KMS-11 (cell line): ENCODE data around the gene IRF2BP1.

ENCODE experiments used
- H2AFZ ChIP-seq: fragments of 200-600 bp; sonication (generic); 2 replicates; pipeline ENCODE4 v1.6.1; 2016; ENCODE audit warnings: antibody characterized with exemption, mixed run types, low read depth
- H3K27ac ChIP-seq: fragments of 200-600 bp; sonication (generic); 2 replicates; pipeline ENCODE4 v1.6.1; 2016; ENCODE audit warnings: mild to moderate bottlenecking, mixed run types
- H3K27me3 ChIP-seq: fragments of 200-600 bp; sonication (generic); 2 replicates; pipeline ENCODE4 v1.6.1; 2017; ENCODE audit warnings: mild to moderate bottlenecking, low read depth, mixed run types, moderate library complexity; ENCODE audit not compliant: insufficient read depth
- H3K36me3 ChIP-seq: fragments of 200-600 bp; sonication (generic); 2 replicates; pipeline ENCODE4 v1.6.1; 2017; ENCODE audit warnings: mild to moderate bottlenecking, mixed run types; ENCODE audit not compliant: insufficient read depth
- H3K4me1 ChIP-seq: fragments of 200-600 bp; sonication (generic); 2 replicates; pipeline ENCODE4 v1.6.1; 2016; ENCODE audit warnings: mild to moderate bottlenecking, low read depth, mixed run types; ENCODE audit not compliant: poor library complexity, severe bottlenecking
- H3K4me2 ChIP-seq: fragments of 200-600 bp; sonication (generic); 2 replicates; pipeline ENCODE4 v1.7.0; 2016; ENCODE audit warnings: mild to moderate bottlenecking, mixed run types
- H3K4me3 ChIP-seq: fragments of 200-600 bp; sonication (generic); IDR thresholded peaks from 2 replicates; pipeline ENCODE4 v1.6.1; 2017; ENCODE audit warnings: low read depth, low read length, mixed read lengths; ENCODE audit not compliant: insufficient read depth
- H3K79me2 ChIP-seq: fragments of 200-600 bp; sonication (generic); 2 replicates; pipeline ENCODE4 v1.6.1; 2016; ENCODE audit warnings: low read depth, mixed run types; ENCODE audit not compliant: insufficient read depth
- H3K9ac ChIP-seq: fragments of 200-600 bp; sonication (generic); 2 replicates; pipeline ENCODE4 v1.6.1; 2016; ENCODE audit warnings: mild to moderate bottlenecking, mixed run types
- H4K20me1 ChIP-seq: fragments of 200-600 bp; sonication (generic); 2 replicates; pipeline ENCODE4 v1.6.1; 2016; ENCODE audit warnings: mild to moderate bottlenecking, mixed run types; ENCODE audit not compliant: insufficient read depth
- CTCF ChIP-seq: fragments of 200-600 bp; sonication (generic); conservative IDR thresholded peaks from 2 replicates; pipeline ENCODE4 v1.6.1; 2017; ENCODE audit warnings: low read depth, mild to moderate bottlenecking, antibody characterized with exemption, low read length, moderate library complexity, mixed read lengths

Gene IRF2BP1

DNA sequence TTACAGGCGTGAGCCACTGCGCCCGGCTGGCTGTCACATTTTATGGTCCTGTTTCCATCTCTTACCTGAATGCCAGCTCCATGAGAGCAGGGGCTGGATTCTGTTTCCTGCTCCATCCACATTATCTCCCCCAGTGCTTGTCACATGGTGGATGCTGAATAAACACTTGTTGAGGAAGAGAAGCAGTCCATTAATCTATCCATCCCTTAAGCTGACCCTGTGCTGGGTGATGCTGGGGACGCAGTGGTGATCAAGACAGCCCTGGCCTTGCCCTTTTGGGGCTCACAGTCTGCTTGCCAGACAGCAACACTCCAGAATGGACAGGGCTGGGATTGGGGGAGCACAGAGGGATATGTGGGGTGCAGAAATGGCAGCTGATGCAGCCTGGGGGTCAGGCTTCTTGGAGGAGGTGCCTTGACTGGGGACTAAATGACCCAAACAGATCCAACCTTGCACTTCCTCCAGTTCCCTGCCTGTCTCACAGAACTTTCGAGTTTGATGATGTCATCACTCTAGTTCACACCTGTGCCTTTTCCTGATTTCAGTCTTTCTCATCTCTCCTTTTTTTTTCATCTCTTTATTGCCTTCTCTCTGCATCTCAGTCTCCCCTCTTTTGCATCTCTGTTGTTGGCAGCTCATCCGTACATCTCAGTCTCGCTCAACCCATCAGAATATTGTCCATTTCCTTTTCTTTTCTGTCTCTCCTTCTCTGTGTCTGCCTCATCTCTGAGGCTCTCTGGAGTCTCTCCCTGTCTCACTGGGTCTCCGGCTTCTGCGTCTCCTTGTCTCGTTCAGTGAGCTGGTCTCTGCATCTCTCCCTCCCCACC is 4.6 kb downstream of the IRF2BP1 start:
- H3K27ac ChIP-seq = no peak overlapping the region
- peak overlapping the region; percentile 46; the same call in 1 of the 2 replicates for H3K4me2 ChIP-seq
- no peak for TF ChIP-seq CTCF
- no peaks in the 10 kb centered on the region for H3K36me3 ChIP-seq
- no peak overlapping the region for H2AFZ ChIP-seq
- H3K27me3 ChIP-seq = peaks cover 4% of the 10 kb centered on the region; the same call in 1 of the 2 replicates
- no peak overlapping the region for H3K4me3 ChIP-seq
- H3K4me1 ChIP-seq = peaks cover 28% of the 10 kb centered on the region
- H4K20me1 ChIP-seq = no peaks in the 10 kb centered on the region
- H3K9ac ChIP-seq = no peak overlapping the region
- no peaks in the 10 kb centered on the region for H3K79me2 ChIP-seq

DNA sequence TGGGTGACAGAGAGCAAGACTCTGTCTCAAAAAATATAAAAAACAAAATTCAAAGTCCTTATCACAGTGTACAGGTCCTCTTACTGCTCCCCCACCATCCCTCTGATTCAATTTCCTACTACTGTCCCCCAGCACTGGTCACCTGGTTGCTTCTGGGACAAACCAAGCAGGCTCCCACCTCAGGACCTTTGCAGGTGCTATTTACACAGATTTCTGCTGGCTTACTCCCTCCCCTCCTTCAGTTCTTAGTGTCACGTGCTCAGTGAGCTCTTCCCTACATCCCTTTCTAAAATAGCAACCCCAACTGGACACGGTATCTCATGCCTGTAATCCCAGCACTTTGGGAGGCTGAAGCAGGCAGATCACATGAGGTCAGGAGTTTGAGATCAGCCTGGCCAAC is 6.0 kb downstream of the IRF2BP1 start:
- H3K4me1 ChIP-seq = peaks cover 28% of the 10 kb centered on the region
- H3K27me3 ChIP-seq = peaks cover 12% of the 10 kb centered on the region; the same call in 1 of the 2 replicates
- H3K27ac ChIP-seq = no peak overlapping the region
- no peaks in the 10 kb centered on the region for H3K79me2 ChIP-seq
- no peak overlapping the region for H3K4me2 ChIP-seq
- no peaks in the 10 kb centered on the region for H4K20me1 ChIP-seq
- H3K9ac ChIP-seq = no peak overlapping the region
- H3K4me3 ChIP-seq = no peak overlapping the region
- H2AFZ ChIP-seq = no peak overlapping the region
- no peak for TF ChIP-seq CTCF
- H3K36me3 ChIP-seq = no peaks in the 10 kb centered on the region

DNA sequence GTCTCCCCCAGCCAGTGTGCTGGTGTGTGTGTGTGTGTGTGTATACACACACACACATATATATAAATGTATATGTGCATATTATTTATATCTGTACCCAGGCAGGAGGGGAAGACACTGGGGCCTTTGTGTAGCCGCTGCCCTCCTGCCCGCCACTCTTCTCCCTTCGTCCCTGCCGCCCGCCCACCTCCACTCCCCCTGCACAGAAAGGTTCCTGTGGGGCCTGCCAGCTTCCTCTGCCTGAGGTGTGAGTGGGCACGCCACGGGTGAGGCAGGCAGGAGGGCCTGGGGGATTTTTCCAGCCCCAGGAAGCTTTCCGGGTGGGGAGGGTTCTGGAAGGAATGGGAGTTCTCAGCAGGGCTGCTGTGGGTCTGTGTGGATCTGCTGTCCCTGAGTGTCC is 6.9 kb downstream of the IRF2BP1 start:
- no peak for TF ChIP-seq CTCF
- H3K4me1 ChIP-seq = peaks cover 28% of the 10 kb centered on the region
- H3K79me2 ChIP-seq = no peaks in the 10 kb centered on the region
- H2AFZ ChIP-seq = no peak overlapping the region
- no peak overlapping the region for H3K9ac ChIP-seq
- no peak overlapping the region for H3K27ac ChIP-seq
- H3K36me3 ChIP-seq = no peaks in the 10 kb centered on the region
- no peak overlapping the region for H3K4me2 ChIP-seq
- H3K27me3 ChIP-seq = peaks cover 14% of the 10 kb centered on the region; the same call in 1 of the 2 replicates
- H4K20me1 ChIP-seq = no peaks in the 10 kb centered on the region
- no peak overlapping the region for H3K4me3 ChIP-seq

GRCh38 chr19:45878043-45878794 is 7.7 kb downstream of the IRF2BP1 start:
- no peak overlapping the region for H3K4me2 ChIP-seq
- H3K4me3 ChIP-seq = no peak overlapping the region
- no peak overlapping the region for H3K27ac ChIP-seq
- H3K9ac ChIP-seq = no peak overlapping the region
- TF ChIP-seq CTCF = no peak
- H3K4me1 ChIP-seq = peaks cover 22% of the 10 kb centered on the region
- H2AFZ ChIP-seq = no peak overlapping the region
- H3K27me3 ChIP-seq = peaks cover 23% of the 10 kb centered on the region; the same call in 1 of the 2 replicates
- H4K20me1 ChIP-seq = no peaks in the 10 kb centered on the region
- no peaks in the 10 kb centered on the region for H3K79me2 ChIP-seq
- H3K36me3 ChIP-seq = no peaks in the 10 kb centered on the region
